OCI-LY3 (cell line): ENCODE data around the gene ZFYVE9.
"Not testable (repeated sequence)": the region's sequence is repeated elsewhere in the genome, so short reads cannot be mapped to it uniquely, and the experiment has no call there.

Experiments used
- H2AFZ ChIP-seq: fragments of 200-600, 300-600 bp; shearing (Covaris generic); 2 replicates; pipeline ENCODE4 v1.6.0; 2014; ENCODE audit warnings: antibody characterized with exemption, low read depth, low read length
- H3K27ac ChIP-seq: fragments of 200-600, 300-600 bp; sonication (generic); 2 replicates; pipeline ENCODE4 v1.5.1; 2014; ENCODE audit warnings: mild to moderate bottlenecking, low read length, moderate library complexity, mixed read lengths
- H3K27me3 ChIP-seq: fragments of 200-600, 300-600 bp; sonication (generic); 2 replicates; pipeline ENCODE4 v1.6.1; 2014; ENCODE audit warnings: low read depth, low read length, mixed read lengths
- H3K36me3 ChIP-seq: fragments of 200-600, 300-600 bp; sonication (generic); replicated peaks from 2 replicates; pipeline ENCODE3; 2014; ENCODE audit warnings: low read depth, low read length, mixed read lengths
- H3K4me1 ChIP-seq: fragments of 300-600, 200-600 bp; sonication (generic); 2 replicates; pipeline ENCODE4 v1.6.1; 2014; ENCODE audit warnings: low read length, mixed read lengths
- H3K4me2 ChIP-seq: fragments of 200-600, 300-600 bp; sonication (generic); 2 replicates; pipeline ENCODE4 v1.6.1; 2014; ENCODE audit warnings: low read length, mixed read lengths
- H3K4me3 ChIP-seq: fragments of 300-600, 200-600 bp; sonication (generic); 2 replicates; pipeline ENCODE4 v1.5.1; 2014; ENCODE audit warnings: antibody characterized with exemption, mild to moderate bottlenecking, low read length, moderate library complexity
- H3K79me2 ChIP-seq: fragments of 300-600, 200-600 bp; shearing (Covaris generic); 2 replicates; pipeline ENCODE4 v1.6.1; 2014; ENCODE audit warnings: mild to moderate bottlenecking, low read length, mixed read lengths
- H3K9ac ChIP-seq: fragments of 300-600, 200-600 bp; shearing (Covaris generic); 2 replicates; pipeline ENCODE4 v1.6.0; 2014; ENCODE audit warnings: mild to moderate bottlenecking, low read length, moderate library complexity
- H3K9me3 ChIP-seq: fragments of 200-600, 300-600 bp; shearing (Covaris generic); 2 replicates; pipeline ENCODE4 v1.6.1; 2014; ENCODE audit warnings: low read length, mixed read lengths; ENCODE audit not compliant: insufficient read depth
- H4K20me1 ChIP-seq: fragments of 200-600, 300-600 bp; sonication (generic); 2 replicates; pipeline ENCODE4 v1.6.1; 2016; ENCODE audit warnings: low read length, mixed read lengths; ENCODE audit not compliant: insufficient read depth
- CTCF ChIP-seq: fragments of 200-600, 300-600 bp; sonication (generic); IDR thresholded peaks from 2 replicates; pipeline ENCODE4 v1.5.1; 2014; ENCODE audit warnings: antibody characterized with exemption, low read length, low read depth
- EZH2phosphoT487 ChIP-seq: fragments of 200-600 bp; shearing (Covaris generic); IDR thresholded peaks from 2 replicates; pipeline ENCODE4 v1.6.1; 2018; ENCODE audit warnings: antibody characterized with exemption, mixed run types, low read depth

ZFYVE9 gene

GRCh38 chr1:52145137-52145536 is 3.2 kb downstream of the ZFYVE9 start:
- Histone ChIP-seq H3K9ac (no peak overlapping the region), H3K36me3 (no peaks in the 10 kb centered on the region), H4K20me1 (no peaks in the 10 kb centered on the region), H3K4me2 (no peak overlapping the region), H3K9me3 (no peaks in the 10 kb centered on the region), H3K4me3 (no peak overlapping the region), H3K27ac (no peak overlapping the region), H2AFZ (no peak overlapping the region), H3K79me2 (peaks cover 20% of the 10 kb centered on the region), H3K27me3 (no peaks in the 10 kb centered on the region; the same call in 1 of the 2 replicates), H3K4me1 (peaks cover 23% of the 10 kb centered on the region)
- TF ChIP-seq CTCF (no peak), EZH2phosphoT487 (no peak)

GRCh38 chr1:52150445-52150844 is 8.6 kb downstream of the ZFYVE9 start:
- not testable (repeated sequence) for H3K4me3 ChIP-seq, H3K79me2 ChIP-seq, H4K20me1 ChIP-seq

GRCh38 chr1:52150946-52151345 is 9.1 kb downstream of the ZFYVE9 start:
- H3K9ac ChIP-seq: no peak overlapping the region
- no peaks in the 10 kb centered on the region for H4K20me1 ChIP-seq
- no peaks in the 10 kb centered on the region for H3K27me3 ChIP-seq
- H3K27ac ChIP-seq: no peak overlapping the region
- H3K36me3 ChIP-seq: no peaks in the 10 kb centered on the region
- H3K4me1 ChIP-seq: peaks cover 6% of the 10 kb centered on the region
- TF ChIP-seq CTCF: no peak
- TF ChIP-seq EZH2phosphoT487: no peak
- no peak overlapping the region for H3K4me3 ChIP-seq
- H3K79me2 ChIP-seq: peaks cover 3% of the 10 kb centered on the region; the same call in 1 of the 2 replicates
- H3K9me3 ChIP-seq: no peaks in the 10 kb centered on the region
- H3K4me2 ChIP-seq: no peak overlapping the region
- no peak overlapping the region for H2AFZ ChIP-seq

More at GRCh38 chr1:52150445-52150844, 8.6 kb downstream of the ZFYVE9 start:
- not testable (repeated sequence) for H3K36me3 ChIP-seq, H3K9me3 ChIP-seq, H3K9ac ChIP-seq, H3K27ac ChIP-seq, H3K4me2 ChIP-seq, H2AFZ ChIP-seq, H3K4me1 ChIP-seq, H3K27me3 ChIP-seq

GRCh38 chr1:52152572-52152971 is 10.7 kb downstream of the ZFYVE9 start:
- Histone ChIP-seq H3K9ac (no peak overlapping the region), H3K4me1 (peaks cover 6% of the 10 kb centered on the region), H3K27me3 (no peaks in the 10 kb centered on the region), H3K27ac (no peak overlapping the region), H3K4me2 (no peak overlapping the region), H3K79me2 (peaks cover 3% of the 10 kb centered on the region; the same call in 1 of the 2 replicates), H2AFZ (no peak overlapping the region), H3K9me3 (no peaks in the 10 kb centered on the region), H4K20me1 (no peaks in the 10 kb centered on the region; the same call in 1 of the 2 replicates), H3K4me3 (no peak overlapping the region), H3K36me3 (no peaks in the 10 kb centered on the region)
- no peak for TF ChIP-seq EZH2phosphoT487
- TF ChIP-seq CTCF: no peak

- Histone ChIP-seq H3K4me3 (no peak overlapping the region), H4K20me1 (no peaks in the 10 kb centered on the region; the same call in 1 of the 2 replicates), H3K27ac (no peak overlapping the region), H3K9me3 (no peaks in the 10 kb centered on the region), H3K9ac (no peak overlapping the region), H3K79me2 (peaks cover 3% of the 10 kb centered on the region; the same call in 1 of the 2 replicates), H3K27me3 (no peaks in the 10 kb centered on the region), H2AFZ (no peak overlapping the region), H3K4me2 (no peak overlapping the region), H3K4me1 (peaks cover 6% of the 10 kb centered on the region), H3K36me3 (no peaks in the 10 kb centered on the region)
- TF ChIP-seq EZH2phosphoT487: no peak
- TF ChIP-seq CTCF: no peak
Measured at GRCh38 chr1:52153010-52153409, 11.1 kb downstream of the ZFYVE9 start.
